GM19238 (cell line): ENCODE measurements around the gene SPG7.

Source experiments
- DNase-seq: peaks from one replicate; pipeline ENCODE4 v3.0.0; 2011; ENCODE audit warnings: low spot score; ENCODE audit not compliant: insufficient read length

The SPG7 gene

DNA sequence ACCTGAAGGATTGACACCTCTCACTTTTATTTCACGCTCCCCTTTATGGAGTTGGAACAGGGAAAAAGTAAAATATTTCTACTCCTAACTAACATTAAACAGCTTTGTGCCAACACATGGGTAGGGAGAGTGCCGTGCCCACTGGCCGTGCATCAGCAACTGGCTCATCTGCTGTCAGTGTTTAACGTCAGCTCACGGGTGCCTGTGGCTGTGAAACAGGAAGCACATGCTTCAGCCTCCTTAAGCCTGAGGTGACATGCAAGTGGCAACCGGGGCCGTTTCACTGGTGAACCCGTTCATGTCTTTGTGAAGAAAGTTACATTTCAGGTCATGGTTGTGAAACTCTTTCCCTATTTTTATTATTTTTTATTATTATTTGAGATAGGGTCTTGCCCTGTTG is 3.2 kb downstream of the SPG7 start:
- DNase-seq, result no peak

DNA sequence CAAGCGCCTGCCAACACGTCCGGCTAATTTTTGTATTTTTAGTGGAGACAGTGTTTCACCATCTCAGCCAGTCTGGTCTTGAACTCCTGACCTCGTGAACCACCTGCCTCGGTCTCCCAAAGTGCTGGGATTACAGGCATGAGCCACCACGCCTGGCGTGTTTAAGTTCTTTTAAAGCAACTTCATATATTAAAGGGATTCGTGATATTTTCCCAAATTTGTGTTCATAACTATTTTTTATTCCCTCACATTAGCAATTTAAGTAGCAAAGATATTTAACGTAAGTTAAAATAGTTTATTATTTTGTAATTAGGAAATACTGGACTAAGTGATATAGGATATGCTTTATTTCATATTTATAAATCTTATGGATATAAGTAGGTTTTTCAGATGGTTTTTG is 4.2 kb downstream of the SPG7 start:
- DNase-seq, result no peak

DNA sequence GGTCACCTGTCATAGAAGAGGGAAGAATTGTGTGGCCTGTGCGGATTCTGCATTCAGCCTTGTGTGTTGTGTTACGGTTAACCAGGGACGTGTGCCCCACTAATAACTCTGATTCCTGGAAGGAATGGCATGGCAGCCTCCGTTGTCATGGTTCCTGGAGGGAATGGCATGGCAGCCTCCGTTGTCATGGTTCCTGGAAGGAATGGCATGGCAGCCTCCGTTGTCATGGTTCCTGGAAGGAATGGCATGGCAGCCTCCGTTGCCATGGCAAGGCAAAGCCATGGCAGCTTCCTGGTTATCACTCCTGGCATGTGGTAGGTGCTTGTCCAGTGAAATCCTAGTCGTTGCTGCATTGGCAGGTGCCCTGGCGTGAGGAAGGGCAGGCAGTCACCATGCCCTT is 8.9 kb downstream of the SPG7 start:
- no peak for DNase-seq

DNA sequence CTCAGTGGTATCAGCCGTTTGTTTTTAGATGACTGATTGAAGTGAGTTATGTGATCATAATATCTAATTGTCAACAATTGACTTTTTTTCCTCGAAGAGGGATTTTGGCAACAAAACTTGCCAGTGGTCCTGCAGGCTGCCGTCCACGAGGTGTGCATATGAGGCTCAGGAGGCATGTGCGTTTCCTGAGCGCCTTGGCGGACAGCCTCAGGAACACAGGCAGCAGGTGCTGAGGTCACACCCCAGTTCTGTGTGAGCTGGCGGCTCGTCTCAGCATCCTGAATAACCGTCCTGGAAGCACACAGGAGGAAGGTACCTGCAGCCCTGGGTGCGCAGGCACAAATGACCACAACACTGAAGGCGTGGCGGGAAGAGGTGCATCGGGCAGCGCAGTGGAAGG is 11.7 kb downstream of the SPG7 start:
- DNase-seq, result no peak

DNA sequence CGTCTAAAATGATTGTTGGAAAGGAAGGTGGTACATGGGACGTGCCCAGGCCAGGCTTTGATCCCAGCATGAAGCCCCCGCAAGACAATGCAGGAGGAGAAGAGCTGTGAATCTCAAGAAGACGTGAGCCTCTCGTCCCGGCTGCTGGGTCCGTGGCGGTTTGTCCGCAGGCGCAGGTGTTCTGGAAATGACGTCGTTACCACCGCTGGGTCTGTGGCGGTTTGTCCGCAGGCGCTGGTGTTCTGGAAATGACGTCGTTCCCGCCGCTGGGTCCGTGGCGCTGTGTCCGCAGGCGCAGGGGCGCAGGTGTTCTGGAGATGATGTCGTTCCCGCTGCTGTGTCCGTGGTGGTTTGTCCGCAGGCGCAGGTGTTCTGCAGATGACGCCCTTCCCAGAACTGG is 14.1 kb downstream of the SPG7 start:
- no peak for DNase-seq

DNA sequence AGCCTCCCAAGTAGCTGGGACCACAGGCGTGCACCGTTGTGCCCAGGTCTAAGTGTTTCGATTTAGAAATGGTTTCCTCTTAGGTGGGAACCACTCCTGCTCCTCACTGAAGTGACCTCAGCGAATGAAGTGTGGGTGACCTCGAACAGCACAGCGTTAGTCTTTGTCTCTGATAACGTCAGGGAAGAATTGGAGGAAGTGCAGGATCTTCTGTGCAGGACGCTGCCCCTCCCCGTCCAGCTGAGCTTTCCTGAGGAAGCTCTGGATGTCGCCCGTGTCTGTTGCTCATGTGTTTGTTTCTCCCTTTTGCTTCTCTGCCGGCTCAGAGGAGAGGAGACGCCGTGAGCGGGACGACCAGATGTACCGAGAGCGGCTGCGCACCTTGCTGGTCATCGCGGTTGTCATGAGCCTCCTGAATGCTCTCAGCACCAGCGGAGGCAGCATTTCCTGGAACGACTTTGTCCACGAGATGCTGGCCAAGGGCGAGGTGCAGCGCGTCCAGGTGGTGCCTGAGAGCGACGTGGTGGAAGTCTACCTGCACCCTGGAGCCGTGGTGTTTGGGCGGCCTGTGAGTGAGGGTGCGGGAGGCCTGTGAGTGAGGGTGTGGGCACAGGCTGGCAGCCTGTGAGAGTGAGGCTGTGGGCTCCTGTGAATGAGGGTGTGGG is 15.6 kb downstream of the SPG7 start:
- no peak for DNase-seq

DNA sequence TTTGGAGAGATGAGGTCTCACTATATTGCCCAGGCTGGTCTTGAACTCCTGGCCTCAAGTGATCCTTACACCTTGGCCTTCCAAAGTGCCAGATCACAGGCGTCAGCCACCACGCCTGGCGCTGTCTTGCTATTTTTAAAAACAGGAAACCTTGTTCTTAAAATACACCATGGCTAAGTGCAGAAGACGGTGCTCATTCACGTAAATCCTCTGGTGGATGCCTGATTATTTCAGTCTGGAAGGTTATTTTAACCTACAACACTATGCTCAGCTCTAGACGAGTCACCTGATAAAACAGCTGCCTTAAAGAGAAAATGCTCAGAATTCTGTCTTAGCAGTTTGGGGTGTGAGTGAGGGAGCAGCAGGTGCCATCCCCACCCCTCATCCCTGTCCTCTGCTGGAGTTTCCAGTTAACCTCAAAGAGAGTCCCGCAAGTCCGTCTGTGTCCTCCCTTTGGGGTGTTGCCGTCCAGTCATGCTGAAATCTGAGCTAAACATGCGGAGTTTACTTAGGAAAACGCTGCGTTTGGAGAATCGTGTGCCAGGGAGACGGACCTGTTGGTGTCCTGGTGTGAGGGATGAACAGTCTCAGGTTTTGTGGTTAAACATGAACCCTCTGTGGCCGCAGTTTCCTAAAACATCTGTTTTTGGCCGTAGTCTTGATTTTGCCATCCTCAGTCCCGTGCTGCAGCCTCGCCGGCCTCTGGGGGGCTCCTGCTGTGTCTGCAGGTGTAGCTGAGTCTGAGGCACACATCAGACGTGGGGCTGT is 17.1 kb downstream of the SPG7 start:
- peak; percentile 56 for DNase-seq

DNA sequence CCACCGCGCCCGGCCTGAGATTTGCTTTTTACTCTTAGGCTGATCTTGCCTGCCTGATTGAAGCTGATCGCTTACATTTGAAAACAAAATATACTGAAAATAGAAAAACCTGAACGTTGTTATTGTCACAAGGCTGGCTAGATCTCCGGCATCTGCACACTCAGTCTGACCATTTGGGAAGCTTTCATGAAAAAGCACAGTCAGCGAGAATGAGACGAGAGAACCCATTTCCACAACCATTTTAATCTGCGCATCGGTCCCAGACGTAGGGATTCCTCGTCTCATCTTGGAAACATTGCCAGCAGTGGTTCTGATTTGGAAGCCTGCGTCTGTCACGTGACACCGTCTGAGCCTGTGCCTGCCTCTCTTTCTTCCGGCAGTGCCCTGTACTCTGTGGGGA is 20.9 kb downstream of the SPG7 start:
- DNase-seq, result no peak

DNA sequence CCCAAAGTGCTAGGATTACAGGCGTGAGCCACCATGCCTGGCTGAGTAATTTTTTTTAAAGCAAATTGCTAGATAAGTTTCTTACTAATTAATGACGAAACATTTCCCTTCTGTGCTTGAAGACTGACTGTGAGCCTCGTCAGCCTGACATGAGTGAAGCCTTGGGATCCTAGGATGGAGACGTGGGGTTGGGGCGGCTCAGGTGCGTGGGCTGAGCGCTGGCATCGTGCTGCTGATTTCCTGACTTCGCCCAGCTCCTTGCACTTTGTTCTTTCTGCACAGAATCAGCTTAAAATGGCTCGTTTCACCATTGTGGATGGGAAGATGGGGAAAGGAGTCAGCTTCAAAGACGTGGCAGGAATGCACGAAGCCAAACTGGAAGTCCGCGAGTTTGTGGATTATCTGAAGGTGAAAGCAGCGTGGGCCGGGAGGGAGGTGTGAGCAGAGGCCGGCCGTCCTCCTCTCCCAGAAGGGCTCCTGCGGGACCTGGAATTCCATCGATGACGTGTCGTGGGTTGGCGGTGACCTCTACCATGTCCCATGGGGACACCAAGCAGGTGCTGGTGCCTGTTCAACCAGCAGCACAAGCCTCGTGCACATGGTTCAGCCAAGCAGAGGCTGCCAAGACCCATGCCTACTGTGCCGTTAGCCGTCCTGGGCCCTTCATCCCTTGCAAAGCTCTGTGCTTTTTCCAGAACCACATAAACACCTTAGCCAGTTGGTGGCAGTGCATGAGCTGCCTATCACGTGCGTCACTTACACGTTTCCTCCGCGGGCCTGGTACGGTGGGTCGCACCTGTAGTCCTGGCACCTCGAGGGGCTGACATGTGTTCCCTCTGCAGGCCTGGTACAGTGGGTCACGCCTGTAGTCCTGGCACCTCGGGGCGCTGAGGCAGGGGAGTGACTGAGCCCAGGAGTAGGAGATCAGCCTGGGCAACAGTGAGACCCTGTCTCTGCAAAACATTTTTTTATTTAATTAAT is 22.5 kb downstream of the SPG7 start:
- no peak for DNase-seq

DNA sequence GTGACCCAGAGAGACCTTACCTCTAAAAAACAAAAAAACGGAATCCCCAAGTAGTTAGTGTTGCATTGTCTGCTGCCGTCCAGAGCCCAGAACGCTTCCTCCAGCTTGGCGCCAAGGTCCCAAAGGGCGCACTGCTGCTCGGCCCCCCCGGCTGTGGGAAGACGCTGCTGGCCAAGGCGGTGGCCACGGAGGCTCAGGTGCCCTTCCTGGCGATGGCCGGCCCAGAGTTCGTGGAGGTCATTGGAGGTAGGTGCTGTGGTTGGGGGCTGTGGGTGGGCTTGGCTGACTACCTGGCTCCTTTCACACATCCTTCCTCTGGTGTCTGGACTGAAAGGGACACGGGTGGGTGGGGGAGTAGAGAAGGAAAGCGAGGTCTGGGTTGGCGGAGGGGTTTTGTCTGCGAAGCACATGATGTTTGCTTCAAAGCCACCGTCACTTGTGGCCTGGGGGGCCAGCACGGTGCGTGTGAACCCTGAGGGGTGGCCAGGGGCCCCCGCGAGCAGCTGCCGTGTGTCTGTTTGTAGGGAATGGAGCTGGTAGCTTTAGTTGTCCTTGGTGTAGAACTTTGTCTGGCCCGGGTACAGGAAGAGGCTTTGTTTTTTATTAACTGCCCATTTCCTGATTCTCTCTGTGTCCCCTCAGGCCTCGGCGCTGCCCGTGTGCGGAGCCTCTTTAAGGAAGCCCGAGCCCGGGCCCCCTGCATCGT is 23.8 kb downstream of the SPG7 start:
- no peak for DNase-seq

DNA sequence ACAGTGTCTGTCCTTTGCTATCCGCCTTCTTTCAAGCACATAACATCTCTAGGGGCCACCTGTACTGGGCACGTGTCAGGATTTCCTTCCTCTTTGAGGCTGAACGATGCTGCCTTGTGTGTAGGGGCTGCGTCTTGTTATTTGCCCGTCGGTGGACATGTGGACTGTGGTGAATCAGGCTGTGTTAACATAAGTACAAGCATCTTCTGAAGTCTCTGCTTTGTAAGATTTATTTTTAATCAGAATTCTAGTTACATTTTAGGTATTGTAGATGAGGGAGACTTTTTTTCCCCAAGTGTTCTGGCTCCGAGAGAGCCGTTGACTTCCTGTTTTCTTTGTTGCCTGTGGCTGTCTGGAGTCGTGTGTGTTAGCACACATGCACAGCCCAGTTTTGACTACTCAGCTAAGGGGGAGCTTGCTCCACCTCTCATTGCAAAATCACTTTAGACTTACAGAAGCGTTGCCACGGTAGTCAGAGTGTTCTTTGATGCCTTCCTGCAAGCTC is 26.1 kb downstream of the SPG7 start:
- no peak for DNase-seq

DNA sequence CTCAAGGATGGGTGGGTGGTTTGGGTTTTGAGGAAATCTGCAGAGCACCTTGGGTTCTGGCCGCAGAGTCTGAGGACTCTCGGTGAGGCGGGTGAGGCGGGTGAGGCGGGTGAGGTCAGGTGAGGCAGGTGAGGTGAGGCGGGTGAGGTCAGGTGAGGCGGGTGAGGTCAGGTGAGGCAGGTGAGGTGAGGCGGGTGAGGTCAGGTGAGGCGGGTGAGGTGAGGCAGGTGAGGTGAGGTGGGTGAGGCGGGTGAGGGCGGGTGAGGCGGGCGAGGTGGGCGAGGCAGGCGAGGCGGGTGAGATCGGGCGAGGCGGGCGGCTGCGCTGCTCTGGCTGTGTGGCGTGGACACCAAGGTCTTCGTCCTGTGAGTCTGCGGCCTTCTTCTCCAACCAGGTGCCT is 28.2 kb downstream of the SPG7 start:
- no peak for DNase-seq

DNA sequence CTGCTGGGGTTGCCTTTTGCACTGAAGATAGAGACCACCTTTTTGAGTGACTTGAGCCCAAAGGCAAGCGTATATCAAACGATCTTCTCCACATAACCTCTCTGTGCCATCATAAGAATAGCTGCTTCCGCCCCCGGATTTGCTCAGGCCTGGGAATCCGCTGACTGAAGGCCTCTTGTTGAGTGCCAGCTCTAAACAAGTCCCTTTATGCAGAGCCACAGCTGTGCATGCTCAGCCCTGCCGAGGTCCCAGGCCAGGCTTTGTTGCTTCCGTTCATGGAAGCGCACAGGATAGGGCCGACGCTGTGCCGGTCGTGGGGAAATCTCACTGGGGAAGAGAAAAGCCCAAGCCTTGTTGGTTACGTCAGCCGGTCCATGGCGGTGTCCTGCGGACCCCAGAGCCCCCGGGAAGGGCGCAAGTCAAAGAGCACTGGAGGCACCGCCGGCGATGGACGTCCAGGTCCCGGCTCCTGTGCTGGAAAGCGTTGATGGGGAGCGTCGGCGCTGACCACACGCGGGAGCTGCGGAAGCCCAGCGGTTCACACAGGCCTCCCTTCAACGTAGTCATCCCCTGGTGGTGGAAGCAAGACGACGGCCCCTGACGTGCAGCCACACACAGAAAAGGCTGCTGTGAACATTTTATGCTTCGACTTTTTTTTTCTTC is 28.8 kb downstream of the SPG7 start:
- no peak for DNase-seq

DNA sequence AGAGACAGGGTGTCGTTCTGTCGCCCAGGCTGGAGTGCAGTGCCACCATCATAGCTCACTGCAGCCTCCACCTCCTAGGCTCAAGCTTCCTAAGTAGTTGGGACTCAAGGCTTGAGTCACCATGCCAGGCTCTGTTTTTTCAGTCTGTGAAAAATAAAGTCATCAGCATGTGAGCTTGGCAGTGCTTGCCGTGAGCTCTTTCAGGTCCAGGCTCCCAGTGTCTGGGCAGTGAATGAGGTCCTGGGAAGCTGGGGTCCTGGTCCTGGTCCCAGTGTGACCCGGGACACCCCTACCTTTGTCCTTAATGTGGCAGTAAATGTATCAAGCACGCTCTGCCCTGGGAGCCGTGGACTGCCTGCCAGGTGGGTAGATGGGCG is 29.3 kb downstream of the SPG7 start:
- no peak for DNase-seq

DNA sequence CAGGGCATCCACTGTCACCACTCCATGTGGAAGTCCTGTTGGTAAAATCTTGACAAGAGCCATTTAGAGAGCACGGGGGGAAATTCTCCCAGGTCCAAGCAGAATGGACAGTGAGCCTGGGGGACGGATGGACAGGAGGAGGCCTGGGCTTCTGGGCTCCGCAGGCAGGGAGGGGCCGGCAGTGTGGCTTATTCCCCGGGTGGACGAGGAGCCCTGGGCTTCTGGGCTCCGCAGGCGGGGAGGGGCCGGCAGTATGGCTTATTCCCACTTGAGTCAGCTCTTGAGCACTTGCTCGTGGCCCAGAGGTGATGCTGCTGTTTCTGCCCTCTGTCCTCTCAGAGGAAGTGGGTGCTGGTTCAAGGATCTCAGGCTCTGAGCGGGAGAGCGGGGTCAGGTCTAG is 30.1 kb downstream of the SPG7 start:
- DNase-seq, result no peak

DNA sequence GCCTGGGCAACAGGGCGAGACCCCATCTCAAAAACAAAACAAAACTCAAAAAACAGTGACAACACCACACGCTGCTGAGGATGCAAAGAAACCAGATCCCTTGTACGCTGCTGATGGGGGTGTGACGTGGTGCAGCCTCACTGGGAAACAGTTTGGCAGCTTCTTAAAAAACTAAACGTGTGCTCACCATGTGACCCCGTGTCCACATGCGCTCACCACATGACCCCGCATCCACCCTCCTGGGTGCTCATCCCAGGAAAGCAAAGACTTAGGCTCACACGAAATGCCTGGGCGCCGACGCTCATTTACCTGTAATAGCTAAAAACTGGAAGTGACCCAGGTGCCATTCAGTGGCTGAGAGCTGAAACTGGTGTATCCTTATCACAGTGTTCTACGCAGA is 32.4 kb downstream of the SPG7 start:
- no peak for DNase-seq

DNA sequence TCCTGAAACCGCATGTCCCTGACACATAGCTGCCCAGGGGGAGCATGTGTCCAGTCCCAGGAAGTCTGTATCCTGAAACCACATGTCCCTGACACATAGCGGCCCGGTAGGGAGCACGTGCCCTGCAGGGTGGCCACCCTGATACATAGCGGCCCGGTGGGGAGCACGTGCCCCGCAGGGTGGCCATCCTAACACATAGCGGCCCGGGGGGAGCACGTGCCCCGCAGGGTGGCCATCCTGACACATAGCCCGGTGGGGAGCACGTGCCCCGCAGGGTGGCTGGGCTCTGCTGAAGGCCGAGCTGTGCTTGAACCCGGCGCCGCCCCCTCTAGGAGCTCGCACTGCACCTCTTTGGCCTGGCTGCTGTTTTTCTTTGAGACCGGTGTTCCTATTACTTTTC is 33.6 kb downstream of the SPG7 start:
- no peak for DNase-seq

DNA sequence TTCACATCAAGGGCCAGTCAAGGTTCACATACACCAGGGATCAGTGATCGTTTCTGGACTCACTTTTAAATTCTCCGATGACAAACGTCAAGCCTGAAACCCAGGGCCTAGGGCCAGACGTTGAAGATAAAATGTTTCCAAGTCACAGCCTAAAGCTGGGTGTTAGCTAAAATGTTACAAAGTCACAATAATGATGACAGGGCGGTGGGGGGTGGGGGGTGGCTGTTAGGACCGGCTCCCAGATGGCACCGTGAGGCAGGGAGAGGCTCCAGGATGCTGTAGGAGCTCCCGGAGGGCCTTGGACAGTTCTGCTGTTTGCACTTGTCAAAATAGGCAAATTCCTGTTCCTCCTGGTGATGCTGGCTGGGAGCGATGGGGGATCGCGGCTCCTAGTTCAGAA is 35.9 kb downstream of the SPG7 start:
- DNase-seq, result no peak

DNA sequence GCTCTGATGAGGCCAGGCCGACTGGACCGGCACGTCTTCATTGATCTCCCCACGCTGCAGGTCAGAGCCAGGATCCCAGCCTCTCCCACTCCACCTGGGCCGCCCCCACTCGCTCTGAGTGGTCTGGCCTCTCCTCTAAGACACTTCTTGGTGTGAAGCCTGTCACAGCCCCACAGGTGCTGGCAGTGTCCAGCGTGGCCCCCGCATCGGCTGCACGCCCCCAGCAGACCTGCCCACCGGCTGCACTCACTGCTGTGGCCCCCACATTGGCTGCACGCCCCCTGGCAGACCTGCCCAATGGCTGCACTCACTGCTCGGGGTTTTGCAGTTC is 36.5 kb downstream of the SPG7 start:
- DNase-seq, result no peak

DNA sequence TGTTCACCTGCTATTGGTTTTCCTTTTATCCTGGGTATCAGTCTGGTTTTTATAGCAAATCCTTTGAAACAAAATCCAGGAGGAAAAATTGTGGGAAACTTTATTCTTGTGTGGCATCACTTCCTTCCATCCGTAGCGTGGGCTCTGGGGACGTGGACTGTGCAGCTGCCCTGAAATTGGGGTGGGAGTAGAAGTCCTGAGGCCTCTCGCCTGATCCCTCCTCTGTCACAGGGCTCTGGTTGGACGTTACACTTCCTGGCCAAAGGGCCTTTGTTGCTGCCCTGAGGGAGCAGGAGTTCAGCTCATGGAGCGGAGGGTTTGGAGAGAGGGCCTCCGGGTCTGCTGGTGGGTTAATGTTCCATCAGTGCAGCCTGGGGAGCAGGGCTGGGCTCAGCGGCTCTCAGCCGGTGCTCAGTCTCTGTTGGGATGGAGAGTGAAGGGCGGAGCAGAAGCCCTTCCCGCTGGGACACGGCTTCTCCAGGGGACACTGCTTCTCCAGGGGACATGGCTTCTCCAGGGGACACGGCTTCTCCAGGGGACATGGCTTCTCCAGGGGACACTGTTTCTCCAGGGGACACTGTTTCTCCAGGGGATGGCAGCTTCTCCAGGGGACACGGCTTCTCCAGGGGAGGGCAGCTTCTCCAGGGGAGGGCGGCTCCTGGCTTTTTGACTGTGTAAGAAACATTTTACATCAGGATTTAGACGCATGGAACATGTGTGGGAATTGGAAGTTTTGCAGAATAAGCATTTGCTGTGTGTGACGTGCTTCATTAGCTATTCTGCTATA is 37.0 kb downstream of the SPG7 start:
- no peak for DNase-seq
